ENCODE results near the gene NOC2L. TPM values are rescaled to one million over a fixed set of nuclear protein-coding genes. Genes with fewer than 3 reads are reported as not detected.

The NOC2L gene
- total RNA-seq, 2 experiments from 2014 or later, result 77.9 to 99.0 TPM

GRCh38 chr1:917466-918091 is 41.5 kb downstream of the NOC2L start:
- no peak overlapping the region for H3K4me2 ChIP-seq (ENCODE audit: low read length)
- no peaks in the 10 kb centered on the region for H3K36me3 ChIP-seq (ENCODE audit: insufficient read depth, low read length)
- no peaks in the 10 kb centered on the region for H4K20me1 ChIP-seq (ENCODE audit: insufficient read depth, low read length)
- no peak for TF ChIP-seq EZH2phosphoT487 (IDR thresholded peaks at IDR 0.05; ENCODE audit: borderline replicate concordance, low read depth, low read length)
- TF ChIP-seq, protein P1, sequence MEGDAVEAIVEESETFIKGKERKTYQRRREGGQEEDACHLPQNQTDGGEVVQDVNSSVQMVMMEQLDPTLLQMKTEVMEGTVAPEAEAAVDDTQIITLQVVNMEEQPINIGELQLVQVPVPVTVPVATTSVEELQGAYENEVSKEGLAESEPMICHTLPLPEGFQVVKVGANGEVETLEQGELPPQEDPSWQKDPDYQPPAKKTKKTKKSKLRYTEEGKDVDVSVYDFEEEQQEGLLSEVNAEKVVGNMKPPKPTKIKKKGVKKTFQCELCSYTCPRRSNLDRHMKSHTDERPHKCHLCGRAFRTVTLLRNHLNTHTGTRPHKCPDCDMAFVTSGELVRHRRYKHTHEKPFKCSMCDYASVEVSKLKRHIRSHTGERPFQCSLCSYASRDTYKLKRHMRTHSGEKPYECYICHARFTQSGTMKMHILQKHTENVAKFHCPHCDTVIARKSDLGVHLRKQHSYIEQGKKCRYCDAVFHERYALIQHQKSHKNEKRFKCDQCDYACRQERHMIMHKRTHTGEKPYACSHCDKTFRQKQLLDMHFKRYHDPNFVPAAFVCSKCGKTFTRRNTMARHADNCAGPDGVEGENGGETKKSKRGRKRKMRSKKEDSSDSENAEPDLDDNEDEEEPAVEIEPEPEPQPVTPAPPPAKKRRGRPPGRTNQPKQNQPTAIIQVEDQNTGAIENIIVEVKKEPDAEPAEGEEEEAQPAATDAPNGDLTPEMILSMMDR (conservative IDR thresholded peaks at IDR 0.05; ENCODE audit: low read length), result no peak
- no peak overlapping the region for H3K27ac ChIP-seq (ENCODE audit: low read depth, low read length, poor library complexity, severe bottlenecking)
- H3K9me3 ChIP-seq (ENCODE audit: low read length), result no peaks in the 10 kb centered on the region
- POLR2A ChIA-PET, result no interaction called here
- H2AFZ ChIP-seq (ENCODE audit: low read length), result no peak overlapping the region
- H3K4me1 ChIP-seq (ENCODE audit: insufficient read depth, low read length, poor library complexity, severe bottlenecking), result peaks cover 18% of the 10 kb centered on the region
- no peak overlapping the region for H3K4me3 ChIP-seq (ENCODE audit: low read depth, low read length, poor library complexity, severe bottlenecking)
- CTCF ChIA-PET (ENCODE audit: unreplicated experiment), result no interaction called here
- BruUV-seq (replicated peaks), result no TSS peak
- H3K9me2 ChIP-seq (ENCODE audit: insufficient read depth, low read length), result no peaks in the 10 kb centered on the region
- intact Hi-C loops (cut with micrococcal nuclease; ENCODE audit: unreplicated experiment), result no loop called here
- no peaks in the 10 kb centered on the region for H3K79me2 ChIP-seq (ENCODE audit: insufficient read depth, low read depth, low read length)
- DNase-seq (ENCODE audit: low spot score), result no peak

GRCh38 chr1:917076-917459 is 42.0 kb downstream of the NOC2L start:
- Histone ChIP-seq H3K4me3 (ENCODE audit: low read depth, low read length, poor library complexity, severe bottlenecking) (no peak overlapping the region), H3K4me1 (ENCODE audit: insufficient read depth, low read length, poor library complexity, severe bottlenecking) (peaks cover 18% of the 10 kb centered on the region), H4K20me1 (ENCODE audit: insufficient read depth, low read length) (no peaks in the 10 kb centered on the region), H3K27ac (ENCODE audit: low read depth, low read length, poor library complexity, severe bottlenecking) (no peak overlapping the region), H3K36me3 (ENCODE audit: insufficient read depth, low read length) (no peaks in the 10 kb centered on the region), H3K9me3 (ENCODE audit: low read length) (no peaks in the 10 kb centered on the region), H2AFZ (ENCODE audit: low read length) (no peak overlapping the region), H3K9me2 (ENCODE audit: insufficient read depth, low read length) (no peaks in the 10 kb centered on the region), H3K79me2 (ENCODE audit: insufficient read depth, low read depth, low read length) (no peaks in the 10 kb centered on the region), H3K4me2 (ENCODE audit: low read length) (no peak overlapping the region)
- CTCF ChIA-PET (ENCODE audit: unreplicated experiment), result no interaction called here
- no peak for DNase-seq (ENCODE audit: low spot score)
- no TSS peak for BruUV-seq (replicated peaks)
- intact Hi-C loops (cut with micrococcal nuclease; ENCODE audit: unreplicated experiment), result no loop called here
- POLR2A ChIA-PET, result no interaction called here
- TF ChIP-seq, protein P1 (conservative IDR thresholded peaks at IDR 0.05; ENCODE audit: low read length), result no peak
- no peak for TF ChIP-seq EZH2phosphoT487 (IDR thresholded peaks at IDR 0.05; ENCODE audit: borderline replicate concordance, low read depth, low read length)

- no peaks in the 10 kb centered on the region for H3K9me3 ChIP-seq (ENCODE audit: low read length)
- H2AFZ ChIP-seq (ENCODE audit: low read length), result no peak overlapping the region
- TF ChIP-seq, protein P1 (conservative IDR thresholded peaks at IDR 0.05; ENCODE audit: low read length), result no peak
- TF ChIP-seq EZH2phosphoT487 (IDR thresholded peaks at IDR 0.05; ENCODE audit: borderline replicate concordance, low read depth, low read length), result no peak
- peaks cover 15% of the 10 kb centered on the region for H3K4me1 ChIP-seq (ENCODE audit: insufficient read depth, low read length, poor library complexity, severe bottlenecking)
- BruUV-seq (replicated peaks), result no TSS peak
- no peak for DNase-seq (ENCODE audit: low spot score)
- no peaks in the 10 kb centered on the region for H3K9me2 ChIP-seq (ENCODE audit: insufficient read depth, low read length)
- H3K4me2 ChIP-seq (ENCODE audit: low read length), result no peak overlapping the region
- intact Hi-C loops (cut with micrococcal nuclease; ENCODE audit: unreplicated experiment), result no loop called here
- H3K27ac ChIP-seq (ENCODE audit: low read depth, low read length, poor library complexity, severe bottlenecking), result no peak overlapping the region
- H4K20me1 ChIP-seq (ENCODE audit: insufficient read depth, low read length), result no peaks in the 10 kb centered on the region
- ChIA-PET CTCF (ENCODE audit: unreplicated experiment) (no interaction called here), POLR2A (no interaction called here)
- no peak overlapping the region for H3K4me3 ChIP-seq (ENCODE audit: low read depth, low read length, poor library complexity, severe bottlenecking)
- H3K36me3 ChIP-seq (ENCODE audit: insufficient read depth, low read length), result no peaks in the 10 kb centered on the region
- H3K79me2 ChIP-seq (ENCODE audit: insufficient read depth, low read depth, low read length), result no peaks in the 10 kb centered on the region
These were observed 42.6 kb downstream of the NOC2L start for GRCh38 chr1:916173-917075.

Measured in OCI-LY7 (cell line).